Stimulated activated CD4-positive, alpha-beta T cell treated with anti-CD3 and anti-CD28 coated beads, Interleukin-15, amount 100 ng/mL, for 48 hours (primary cell): ENCODE measurements around the gene PRSS2.
A peak's percentile ranks its signal among the peaks of the same experiment; 100 is the strongest.
"Not testable (repeated sequence)": the region's sequence is repeated elsewhere in the genome, so short reads cannot be mapped to it uniquely, and the experiment has no call there.

Source experiments
- DNase-seq, 2 donors: peaks; one replicate each; pipeline ENCODE4 v3.0.0-alpha.2; 2020; ENCODE audit warnings: low read depth in 2 of 2

The PRSS2 gene

GRCh38 chr7:142759433-142759832, 11.3 kb upstream of the PRSS2 start:
- DNase-seq, result no peak

- no peak for DNase-seq
Observed at GRCh38 chr7:142760071-142760642, 10.6 kb upstream of the PRSS2 start.

GRCh38 chr7:142761606-142762005, 9.2 kb upstream of the PRSS2 start:
- not testable (repeated sequence) for DNase-seq

DNA sequence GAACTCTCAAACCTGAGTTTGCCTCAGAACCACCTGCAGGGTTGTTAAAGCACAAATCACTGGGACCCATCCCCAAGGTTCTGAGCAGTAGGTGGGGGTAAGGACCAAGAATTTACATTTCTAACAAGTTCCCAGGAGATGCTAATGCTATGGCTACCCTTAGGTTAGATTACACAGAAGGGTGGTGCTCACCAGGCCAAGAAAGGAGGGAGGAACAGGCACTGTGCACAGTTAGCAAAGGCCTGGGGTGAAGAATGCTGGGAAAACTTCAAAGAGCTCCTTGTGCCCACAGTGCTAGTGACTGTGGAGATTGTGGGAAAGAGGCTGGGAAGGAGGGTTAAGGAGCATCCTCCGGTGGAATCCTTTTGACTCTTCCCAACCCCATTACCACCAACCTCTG, 8.7 kb upstream of the PRSS2 start:
- no peak for DNase-seq

GRCh38 chr7:142767451-142767850, 3.3 kb upstream of the PRSS2 start:
- no peak for DNase-seq

DNA sequence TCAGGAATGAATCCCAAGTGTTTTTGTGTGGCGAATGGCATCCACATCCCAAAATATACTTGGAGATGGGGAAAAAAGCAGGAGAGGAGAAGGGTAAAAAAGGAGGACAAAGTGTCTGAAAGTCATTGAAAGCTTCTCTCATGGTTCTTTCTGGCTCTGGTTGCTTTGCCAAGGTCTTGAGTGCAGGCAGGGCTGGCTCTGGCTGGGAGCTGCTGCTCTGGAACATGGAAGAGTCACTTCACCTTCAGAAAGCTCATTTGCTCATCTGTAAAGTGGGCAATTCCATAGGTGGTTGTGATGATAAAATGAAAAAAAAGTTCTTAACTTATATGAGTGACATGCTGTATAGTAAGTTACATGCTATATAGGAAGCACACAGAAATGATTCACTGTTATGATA, 2.9 kb upstream of the PRSS2 start:
- no peak for DNase-seq

DNA sequence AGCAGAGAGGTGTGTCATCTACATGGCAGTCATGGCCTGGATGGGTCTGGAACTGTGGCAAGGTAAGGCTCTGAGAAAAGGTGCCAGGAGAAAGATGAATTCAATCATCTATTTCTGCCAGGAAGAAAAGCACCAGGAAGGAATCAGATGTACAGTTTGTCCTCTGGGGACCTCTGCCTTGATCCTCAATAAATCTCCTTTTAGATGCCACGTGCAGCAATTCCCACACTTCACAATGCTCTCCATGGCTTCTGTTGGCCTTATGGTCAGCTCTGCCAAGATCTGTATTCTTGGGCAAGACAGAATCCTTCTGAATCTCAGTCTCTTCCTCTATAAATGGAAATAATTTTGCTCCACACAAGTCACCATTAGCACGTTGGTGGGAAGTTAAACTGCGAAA, 1.9 kb upstream of the PRSS2 start:
- DNase-seq, result not testable (repeated sequence)

- DNase-seq, result no peak
Observed at GRCh38 chr7:142771353-142771723, 568 bp downstream of the PRSS2 start.

- no peak for DNase-seq
Observed at GRCh38 chr7:142772051-142772450, 1.3 kb downstream of the PRSS2 start.

- no peak for DNase-seq
Observed at GRCh38 chr7:142772673-142773072, 1.9 kb downstream of the PRSS2 start.

GRCh38 chr7:142773230-142773629, 2.5 kb downstream of the PRSS2 start:
- DNase-seq, result no peak

DNA sequence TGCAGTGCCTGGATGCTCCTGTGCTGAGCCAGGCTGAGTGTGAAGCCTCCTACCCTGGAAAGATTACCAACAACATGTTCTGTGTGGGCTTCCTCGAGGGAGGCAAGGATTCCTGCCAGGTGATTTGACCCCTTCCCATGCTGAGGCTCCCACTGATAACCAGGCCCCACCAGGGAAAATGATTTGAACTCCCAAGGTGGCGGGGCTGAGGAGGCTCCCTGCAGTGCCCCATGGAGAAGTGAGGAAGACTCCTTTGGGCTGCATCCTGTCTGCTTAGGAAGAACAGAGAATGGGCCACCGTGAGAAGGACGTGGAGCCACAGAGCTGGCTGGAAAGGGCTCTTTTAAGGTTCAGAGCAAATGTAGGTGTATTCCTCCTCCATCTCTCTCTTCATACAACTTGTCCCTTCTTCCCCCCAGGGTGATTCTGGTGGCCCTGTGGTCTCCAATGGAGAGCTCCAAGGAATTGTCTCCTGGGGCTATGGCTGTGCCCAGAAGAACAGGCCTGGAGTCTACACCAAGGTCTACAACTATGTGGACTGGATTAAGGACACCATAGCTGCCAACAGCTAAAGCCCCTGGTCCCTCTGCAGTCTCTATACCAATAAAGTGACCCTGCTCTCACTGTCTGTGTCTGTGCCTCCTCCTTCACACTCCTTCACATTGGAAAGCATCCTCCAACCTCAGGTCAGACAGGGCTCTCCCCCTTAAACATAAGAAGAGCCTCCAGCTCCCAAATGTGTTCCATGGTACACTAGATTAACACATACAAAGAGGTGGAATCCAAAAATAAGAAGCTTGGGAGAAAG, 3.4 kb downstream of the PRSS2 start:
- no peak for DNase-seq

DNA sequence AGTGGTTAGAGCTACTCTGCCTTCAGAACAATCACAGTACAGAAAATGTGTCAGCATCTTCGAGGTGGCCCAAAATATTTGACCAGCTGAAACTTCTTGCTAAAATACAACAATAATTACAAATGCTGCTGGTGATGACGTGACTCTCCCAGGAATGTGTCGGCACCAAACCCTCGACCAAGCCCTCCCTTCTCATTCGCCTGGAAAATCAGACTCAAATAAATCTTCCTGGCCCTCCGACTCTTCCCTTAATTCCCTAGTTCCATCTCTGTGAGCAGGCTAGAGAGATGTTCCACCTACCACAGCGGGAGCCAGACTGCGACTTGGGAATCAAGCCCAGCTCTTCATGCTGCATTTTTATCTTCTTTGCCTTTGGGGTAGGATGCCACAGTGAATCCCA, 4.1 kb downstream of the PRSS2 start:
- no peak for DNase-seq

GRCh38 chr7:142775351-142776115, 4.8 kb downstream of the PRSS2 start:
- not testable (repeated sequence) for DNase-seq

- no peak for DNase-seq
Observed at GRCh38 chr7:142776206-142776844, 5.6 kb downstream of the PRSS2 start.

DNA sequence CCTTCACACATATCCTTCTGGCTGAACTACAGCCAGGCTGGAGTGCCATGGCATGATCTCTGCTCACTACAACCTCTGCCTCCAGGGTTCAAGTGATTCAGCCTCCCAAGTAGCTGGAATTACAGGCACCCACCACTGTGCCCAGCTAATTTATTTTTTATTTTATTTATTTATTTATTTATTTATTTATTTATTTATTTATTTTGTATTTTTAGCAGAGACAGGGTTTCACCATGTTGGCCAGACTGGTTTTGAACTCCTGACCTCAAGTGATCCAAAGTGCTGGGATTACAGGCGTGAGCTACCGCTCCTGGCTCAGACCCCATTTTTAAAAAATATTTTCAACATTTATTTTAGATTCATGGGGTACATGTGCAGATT, 6.1 kb downstream of the PRSS2 start:
- DNase-seq, result not testable (repeated sequence)

GRCh38 chr7:142777318-142777717, 6.5 kb downstream of the PRSS2 start:
- DNase-seq, result no peak

GRCh38 chr7:142782922-142783900, 12.4 kb downstream of the PRSS2 start:
- peak; percentile 61 to 62 for DNase-seq

- no peak for DNase-seq
Observed at GRCh38 chr7:142784096-142784495, 13.3 kb downstream of the PRSS2 start.

GRCh38 chr7:142784716-142785115, 13.9 kb downstream of the PRSS2 start:
- no peak for DNase-seq

- DNase-seq, result peak; percentile 59 to 66
Observed at GRCh38 chr7:142785841-142786250, 15.1 kb downstream of the PRSS2 start.
